Activated CD8-positive, alpha-beta memory T cell treated with anti-CD3 and anti-CD28 coated beads, Interleukin-2, amount 50 U/mL, for 1 hour (primary cell): ENCODE measurements around the gene C7orf57.
"Not testable (repeated sequence)": the region's sequence is repeated elsewhere in the genome, so short reads cannot be mapped to it uniquely, and the experiment has no call there.

ENCODE experiments used
- DNase-seq: peaks from one replicate; pipeline ENCODE4 v3.0.0-alpha.2; 2020; ENCODE audit errors: extremely low read depth

The C7orf57 gene

DNA sequence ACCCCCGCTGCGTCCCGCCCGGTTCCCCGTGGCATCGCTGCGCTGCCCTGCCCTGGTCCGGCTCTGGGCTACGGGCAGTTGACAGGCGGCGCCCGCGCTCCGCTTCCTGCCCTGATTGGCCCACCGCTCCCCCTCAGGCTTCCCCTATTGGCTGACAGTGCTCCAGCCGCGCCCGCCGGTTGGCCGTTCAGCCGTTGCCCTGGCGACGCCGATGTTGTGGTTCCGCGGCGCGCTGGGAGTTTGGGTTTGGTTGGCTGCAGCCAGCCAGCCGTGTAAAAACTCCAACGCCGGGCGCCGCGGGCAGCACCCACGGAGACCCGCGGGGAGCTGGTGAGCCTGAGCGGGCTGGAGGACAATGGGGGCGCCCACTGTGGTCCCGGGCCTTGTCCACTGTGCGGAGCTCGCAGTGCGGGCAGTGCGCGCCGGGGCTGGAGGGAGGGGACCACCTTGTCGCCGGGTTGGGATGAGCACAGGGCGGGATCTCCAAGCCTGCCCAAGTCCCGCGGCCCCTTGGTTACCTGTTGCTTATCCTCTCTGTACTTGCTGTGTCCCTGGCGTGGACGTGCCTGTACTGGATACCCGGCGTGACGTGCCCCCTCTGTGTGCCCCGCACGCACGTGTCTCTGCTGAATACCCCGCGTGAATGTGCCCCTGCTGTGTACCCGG is at the start of gene C7orf57:
TSS of gene C7orf57 (plus strand) at position 243 of the 666 bp plus-strand sequence. CDS start 766 bp downstream, outside the sequence.
- peak; percentile 65 for DNase-seq

DNA sequence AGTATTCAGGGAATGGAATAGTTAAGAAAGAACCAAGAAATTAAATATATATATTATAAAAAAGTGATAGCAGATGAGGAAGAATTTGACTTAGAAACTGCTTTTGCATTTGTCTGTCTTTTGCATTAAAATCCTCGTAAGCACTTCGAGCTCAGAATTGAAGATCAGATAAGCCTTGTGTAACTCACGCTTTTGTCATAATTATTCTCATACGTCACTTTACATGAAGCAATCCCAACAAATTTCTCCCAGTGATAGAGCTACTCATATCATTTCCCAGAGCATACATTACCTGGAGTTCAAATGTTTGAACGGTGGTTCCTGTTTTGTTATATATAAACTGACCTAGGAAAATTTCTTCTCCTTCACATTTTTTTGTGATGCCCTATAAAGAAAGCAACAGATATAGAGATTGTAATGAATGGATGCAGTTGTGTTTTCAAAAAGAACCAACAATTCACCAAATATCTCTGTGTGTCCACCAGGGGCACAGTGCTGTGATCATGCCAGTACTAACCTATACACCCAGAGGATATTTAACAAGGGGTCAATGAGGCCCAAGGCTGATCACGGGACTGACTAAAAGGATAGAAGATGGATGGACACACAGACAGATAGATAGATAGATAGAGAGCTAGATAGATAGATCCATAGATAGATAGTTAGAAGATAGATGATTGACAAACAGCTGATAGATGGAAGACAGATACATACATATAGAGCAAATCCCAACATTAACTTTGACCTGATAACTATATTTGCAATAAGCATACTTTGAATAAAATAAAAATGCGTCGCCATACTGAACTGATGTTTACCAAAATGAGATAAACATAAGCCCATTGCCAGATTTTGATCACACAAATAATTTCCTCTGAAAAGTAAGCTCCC is 46.6 kb upstream of the C7orf57 start:
- DNase-seq, result no peak

DNA sequence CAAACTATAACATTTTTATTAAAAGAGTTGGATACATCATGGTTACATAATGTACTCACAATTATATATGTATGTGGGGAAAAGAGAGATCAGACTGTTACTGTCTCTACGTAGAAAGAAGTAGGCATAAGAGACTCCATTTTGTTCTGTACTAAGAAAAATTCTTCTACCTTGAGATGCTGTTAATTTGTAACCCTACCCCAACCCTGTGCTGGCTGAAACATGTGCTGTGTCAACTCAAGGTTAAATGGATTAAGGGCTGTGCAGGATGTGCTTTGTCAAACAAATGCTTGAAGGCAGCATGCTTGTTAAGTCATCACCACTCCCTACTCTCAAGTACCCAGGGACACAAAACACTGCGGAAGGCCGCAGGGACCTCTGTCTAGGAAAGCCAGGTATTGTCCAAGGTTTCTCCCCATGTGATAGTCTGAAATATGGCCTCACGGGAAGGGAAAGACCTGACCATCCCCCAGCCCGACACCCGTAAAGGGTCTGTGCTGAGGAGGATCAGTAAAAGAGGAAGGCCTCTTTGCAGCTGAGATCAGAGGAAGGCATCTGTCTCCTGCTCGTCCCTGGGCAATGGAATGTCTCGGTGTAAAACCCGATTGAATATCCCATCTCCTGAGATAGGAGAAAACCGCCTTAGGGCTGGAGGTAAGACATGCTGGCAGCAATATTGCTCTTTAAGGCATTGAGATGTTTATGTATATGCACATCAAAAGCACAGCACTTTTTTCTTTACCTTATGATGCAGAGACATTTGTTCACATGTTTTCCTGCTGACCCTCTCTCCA is 45.5 kb upstream of the C7orf57 start:
- DNase-seq, result not testable (repeated sequence)

DNA sequence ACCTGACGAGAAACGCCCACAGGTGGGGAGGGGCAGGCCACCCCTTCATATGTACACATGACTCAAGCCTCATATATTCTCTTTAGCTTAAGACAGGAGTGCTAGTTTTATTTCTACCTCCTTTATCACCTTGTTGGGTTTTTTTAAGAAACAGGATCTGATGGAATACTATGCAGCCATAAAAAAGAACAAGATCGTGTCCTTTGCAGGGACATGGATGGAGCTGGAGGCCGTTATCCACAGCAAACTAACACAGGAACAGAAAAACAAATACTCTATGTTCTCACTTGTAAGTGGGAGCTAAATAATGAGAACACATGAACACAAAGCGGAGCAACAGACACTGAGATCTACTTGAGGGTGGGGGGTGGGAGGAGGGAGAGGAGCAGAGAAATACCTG is 44.8 kb upstream of the C7orf57 start:
- no peak for DNase-seq

DNA sequence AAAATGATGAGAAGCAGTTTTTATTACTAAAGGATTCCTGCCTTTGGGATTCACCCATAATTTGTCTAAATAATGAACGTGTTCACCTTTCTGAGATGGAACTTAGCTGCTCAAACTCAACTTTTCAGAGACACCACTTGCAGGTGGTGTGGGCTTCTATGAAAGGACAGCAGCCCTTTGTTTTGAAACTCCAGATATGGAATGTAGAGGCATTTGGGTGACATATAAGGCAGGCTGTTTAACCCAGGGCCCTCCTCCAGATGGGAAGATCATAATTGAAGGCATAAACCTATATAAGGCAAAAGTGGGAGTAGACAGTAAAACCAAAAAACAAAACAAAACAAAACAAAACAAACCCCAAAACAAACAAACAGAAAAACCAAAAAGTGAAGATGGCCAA is 44.1 kb upstream of the C7orf57 start:
- no peak for DNase-seq

DNA sequence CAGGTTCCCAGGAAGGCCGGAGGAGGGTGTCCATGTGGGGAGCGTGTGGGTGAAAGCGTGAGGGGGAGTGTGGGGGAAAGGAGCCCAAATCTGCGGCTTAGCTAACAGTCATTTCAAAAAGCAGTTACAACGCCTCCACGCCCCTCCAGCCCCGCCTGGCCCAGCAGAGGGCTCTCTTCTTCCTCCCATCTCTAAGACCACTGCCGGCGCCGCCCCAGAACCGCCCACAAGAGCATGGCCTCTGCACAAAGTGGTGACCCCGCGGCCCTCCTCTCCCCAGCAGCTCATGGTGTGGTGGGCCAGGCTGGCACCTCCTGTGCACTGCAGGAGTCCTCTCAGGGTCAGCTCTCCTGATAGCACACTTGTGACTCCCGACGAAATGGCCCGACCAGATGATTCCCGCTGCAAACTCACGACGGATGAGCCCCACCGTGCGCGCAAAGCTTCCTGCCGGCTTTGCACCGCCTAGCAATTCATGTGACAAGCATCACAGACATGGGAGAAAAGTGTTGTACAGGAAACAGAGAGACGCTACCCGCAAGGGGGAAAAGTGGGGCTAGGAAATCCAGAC is 43.5 kb upstream of the C7orf57 start:
- DNase-seq, result peak; percentile 50

DNA sequence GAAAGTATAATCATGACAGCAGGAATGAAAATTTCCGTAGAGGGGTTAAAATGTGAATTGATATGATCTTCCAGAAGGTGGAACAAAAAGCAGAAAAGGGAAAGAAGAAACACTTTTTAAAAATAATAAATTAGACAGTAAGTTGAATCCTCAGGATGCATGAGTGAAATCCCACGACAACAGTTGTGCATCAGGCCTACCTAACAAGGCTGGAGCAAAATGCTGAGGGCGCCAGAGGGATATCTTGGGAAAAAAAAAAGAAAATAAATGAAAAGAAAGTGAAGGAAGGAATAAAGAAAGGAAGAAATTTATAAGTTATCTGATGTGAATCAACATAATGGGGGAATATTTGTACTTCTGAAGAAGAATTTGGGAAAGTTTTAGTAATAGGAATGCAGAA is 42.9 kb upstream of the C7orf57 start:
- DNase-seq, result no peak

DNA sequence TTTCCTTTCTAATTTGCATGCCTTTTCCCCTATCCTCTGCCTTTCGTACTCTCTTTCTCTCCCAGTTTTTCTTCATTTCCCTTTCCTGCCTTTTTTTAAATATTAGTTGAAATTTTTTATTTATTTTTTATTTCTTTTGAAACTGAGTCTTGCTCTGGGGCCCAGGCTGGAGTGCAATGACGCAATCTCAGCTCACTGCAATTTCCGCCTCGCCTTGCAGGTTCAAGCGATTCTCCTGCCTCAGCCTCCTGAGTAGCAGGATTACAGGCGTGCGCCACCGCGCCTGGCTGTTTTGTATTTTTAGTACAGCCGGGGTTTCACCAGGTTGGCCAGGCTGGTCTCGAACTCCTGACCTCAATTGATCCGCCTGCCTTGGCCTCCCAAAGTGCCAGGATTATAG is 35.9 kb upstream of the C7orf57 start:
- no peak for DNase-seq

DNA sequence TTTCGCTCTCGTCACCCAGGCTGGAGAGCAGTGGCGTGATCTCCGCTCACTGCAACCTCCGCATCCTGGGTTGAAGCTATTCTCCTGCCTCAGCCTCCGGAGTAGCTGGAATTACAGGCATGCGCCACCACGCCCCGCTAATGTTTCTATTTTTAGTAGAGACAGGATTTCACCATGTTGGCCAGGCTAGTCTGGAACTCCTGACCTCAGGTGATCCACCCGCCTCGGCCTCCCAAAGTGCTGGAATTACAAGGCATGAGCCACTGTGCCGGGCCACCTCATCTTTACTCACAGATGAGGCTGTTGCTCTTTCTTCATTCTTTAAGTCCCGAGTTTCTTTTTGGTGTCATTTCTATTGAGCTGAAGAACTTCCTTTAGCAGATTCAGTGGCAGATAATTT is 35.2 kb upstream of the C7orf57 start:
- DNase-seq, result not testable (repeated sequence)

DNA sequence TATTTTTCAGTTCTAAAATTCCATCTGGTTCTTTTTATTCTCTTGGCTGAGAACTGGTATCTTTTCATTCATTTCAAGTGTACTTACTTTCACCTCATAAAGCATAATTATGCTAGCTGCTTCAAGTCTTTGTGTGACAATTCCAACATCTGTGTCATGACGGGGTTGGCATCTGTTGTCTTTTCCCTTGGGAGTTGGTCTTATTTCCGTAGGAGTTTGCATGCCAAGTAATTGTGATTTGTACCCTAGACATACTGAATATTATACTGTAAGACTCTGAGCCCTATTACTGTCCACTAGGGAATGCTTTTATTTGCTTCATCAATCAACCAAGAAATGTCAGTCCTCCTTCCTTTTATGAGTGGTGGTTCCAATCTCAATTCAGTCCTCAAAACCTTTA is 31.3 kb upstream of the C7orf57 start:
- no peak for DNase-seq

DNA sequence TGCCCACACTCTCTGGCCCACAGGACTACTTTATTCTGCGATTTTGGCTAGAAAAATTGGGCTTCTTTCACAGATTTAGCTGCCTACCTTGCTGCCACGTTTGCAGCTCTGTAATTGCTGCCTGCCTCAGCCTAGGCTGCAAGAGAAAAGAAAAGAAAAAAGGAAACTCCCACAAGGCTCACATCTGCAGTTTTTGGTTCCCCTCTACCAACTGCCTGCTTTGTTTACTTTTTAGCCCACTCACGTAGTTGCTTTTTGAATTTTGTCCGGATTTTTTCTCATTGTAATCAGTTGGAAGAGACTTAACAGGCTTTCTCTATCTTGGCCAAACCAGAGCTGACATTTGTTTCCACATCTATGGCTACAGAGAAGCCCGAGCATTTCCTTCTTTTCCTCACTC is 30.7 kb upstream of the C7orf57 start:
- no peak for DNase-seq

DNA sequence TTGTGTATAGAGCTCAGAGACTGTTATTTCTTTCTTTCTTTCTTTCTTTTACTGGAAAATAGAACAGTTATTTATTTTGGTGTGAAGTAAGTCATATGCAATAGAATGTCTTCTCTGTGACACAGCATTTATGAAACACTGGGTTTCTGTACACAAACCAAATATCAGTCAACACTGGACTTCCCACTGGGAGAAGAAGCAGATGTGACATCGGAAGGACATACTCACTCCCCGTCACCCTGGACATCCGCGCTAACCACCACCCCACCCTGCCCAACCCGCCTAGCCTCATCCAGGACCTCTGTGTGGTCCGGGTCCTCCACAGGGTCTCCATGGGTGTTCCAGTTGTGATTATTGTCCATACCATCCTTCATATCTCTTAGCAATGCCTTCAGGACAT is 28.5 kb upstream of the C7orf57 start:
- no peak for DNase-seq

DNA sequence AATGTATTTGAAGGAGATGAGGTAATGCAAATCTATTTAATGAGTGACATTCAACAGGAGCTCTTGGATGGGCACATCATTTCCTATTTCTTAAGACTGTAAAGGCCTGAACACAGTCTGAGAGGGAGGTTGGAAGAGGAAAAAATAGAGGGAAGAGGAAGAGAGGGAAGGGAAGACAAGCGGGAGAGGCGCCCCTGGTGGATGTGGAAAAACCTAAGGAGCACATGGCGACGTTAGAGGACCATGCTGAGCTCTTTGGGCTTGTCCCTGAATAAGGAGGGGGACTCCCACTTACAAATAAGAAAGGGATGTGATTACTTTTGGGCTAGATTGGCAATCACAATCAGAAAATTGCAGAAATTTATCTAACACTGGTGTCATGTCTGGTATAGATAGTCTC is 26.1 kb upstream of the C7orf57 start:
- DNase-seq, result no peak

DNA sequence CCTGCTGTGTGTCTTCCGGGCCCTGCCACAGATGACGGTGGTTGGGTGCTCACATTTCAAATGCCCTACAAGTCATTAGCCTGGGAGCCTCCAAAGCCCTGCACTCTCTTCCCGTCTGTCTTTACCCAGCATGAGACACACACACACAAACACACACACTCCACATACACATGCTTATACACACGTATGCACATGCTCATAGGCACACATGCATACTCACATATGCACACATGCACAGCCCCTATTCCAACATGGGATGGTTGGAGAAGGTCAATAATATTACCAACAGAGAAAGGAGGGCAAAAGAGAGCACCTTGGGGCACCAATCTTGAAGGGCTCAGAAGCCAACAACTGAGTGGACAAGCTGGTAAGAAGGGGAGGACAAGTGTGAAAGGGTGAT is 25.4 kb upstream of the C7orf57 start:
- no peak for DNase-seq

DNA sequence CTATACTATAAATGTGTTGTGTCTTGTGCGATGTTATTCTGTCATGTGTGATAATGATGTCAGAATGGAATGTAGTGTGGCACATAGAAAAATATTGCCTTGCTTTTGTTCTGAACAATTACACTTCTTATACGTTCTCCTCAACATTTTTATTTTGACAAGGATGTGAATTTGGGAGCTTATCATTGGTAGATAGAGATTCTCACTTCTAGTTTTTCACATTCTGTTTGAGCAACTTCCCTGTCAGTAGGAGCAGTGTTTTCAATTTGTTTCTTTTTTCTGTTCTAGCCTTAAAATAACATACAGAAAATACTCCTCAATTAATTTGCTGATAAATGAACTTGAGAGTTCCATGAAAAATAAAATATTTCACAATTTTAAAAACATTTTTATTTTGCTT is 24.0 kb upstream of the C7orf57 start:
- no peak for DNase-seq

DNA sequence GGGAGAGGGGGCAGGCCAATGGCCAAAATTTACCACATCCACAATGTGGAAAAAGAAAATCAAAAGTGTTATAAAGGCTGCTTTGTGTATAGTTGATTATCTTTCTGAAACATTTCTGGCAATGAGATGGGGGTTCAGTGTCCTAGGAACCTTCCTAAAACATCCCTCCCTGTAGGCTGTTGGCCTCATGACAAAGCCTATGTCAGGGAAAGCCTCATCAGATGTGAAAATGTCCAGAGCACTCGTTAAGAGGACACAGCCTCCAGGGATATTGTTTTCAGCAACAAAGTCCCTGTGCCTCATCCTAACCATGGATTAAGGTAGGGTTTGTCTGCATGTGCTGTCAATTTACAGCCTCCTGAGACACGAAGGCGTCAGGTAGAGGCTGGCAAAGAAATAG is 23.4 kb upstream of the C7orf57 start:
- DNase-seq, result no peak

DNA sequence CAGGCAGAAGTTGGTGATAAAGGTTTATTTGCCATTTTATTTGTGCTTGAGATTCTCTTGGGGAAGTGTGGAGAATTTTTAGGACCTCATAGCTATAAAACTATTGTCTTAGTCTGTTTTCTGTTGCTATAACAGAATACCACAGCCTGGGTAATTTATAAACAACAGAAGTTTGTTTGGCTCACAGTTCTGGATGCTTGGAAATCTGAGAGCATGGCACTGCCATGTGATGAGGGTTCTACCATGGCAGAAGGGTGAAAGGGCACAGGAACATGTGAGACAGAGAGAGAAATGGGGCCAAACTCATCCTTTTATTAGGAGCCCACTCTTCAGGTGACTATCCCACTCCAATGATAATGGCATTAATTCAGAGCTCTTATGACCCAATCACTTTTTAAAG is 18.7 kb upstream of the C7orf57 start:
- DNase-seq, result no peak

DNA sequence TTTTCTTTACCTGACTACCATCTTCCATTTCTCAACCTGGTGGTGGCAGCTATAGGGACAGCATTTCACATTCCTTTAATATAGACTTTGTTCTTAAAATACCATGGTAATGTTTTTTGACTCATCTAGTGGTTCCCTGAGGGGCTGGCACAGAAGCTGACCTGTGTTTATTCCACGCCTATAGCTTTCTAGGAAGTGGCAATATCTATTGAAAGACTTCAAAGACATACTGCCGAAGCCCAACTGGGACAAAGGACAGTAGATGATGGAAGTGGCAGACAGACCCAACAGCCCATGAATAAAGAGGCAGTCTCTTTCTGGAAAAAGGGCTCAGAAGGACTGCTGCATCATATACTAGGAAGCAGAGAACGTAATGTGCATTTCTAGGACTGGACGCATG is 17.7 kb upstream of the C7orf57 start:
- no peak for DNase-seq

DNA sequence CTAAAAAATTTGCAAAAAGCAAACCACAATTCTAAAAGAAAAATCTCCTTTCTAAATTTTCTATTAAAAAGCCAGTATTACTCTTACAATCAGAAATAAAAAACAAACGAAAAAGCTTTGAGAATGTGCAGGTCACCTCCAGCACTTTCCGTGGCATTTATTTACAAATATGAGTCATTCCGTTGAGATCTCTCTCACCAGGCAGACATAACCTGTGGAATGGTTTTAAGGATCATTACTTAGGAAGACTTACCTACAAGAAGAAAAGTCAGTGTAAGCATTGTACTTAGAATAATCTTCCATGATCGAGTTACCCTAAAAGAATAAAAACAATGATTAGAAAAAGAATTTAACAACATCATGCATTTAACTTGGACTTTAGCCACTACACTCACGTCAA is 9.7 kb upstream of the C7orf57 start:
- no peak for DNase-seq

DNA sequence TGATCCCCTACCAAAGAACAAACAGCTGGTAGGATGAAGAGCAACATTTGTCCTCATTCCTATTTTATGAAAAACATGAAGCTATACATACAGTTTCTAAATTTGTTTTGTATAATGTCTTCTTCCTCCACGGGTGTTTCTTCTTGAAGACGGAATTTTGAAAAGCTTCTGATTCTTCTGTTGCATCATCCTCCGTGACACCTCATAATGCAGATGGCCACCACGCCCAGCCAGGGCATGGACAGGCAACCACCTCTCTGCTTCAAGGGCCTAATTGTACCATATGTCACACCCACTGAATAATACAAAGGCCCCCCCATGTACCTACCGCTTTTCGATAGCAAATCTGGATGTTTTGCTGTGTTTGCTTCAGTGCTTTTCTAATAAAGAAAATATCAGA is 6.4 kb upstream of the C7orf57 start, which contains the start of gene SUN3:
TSS of gene SUN3 (minus strand) at position 170 of the 400 bp plus-strand sequence. CDS start at position 1, 169 bp downstream.
- no peak for DNase-seq

DNA sequence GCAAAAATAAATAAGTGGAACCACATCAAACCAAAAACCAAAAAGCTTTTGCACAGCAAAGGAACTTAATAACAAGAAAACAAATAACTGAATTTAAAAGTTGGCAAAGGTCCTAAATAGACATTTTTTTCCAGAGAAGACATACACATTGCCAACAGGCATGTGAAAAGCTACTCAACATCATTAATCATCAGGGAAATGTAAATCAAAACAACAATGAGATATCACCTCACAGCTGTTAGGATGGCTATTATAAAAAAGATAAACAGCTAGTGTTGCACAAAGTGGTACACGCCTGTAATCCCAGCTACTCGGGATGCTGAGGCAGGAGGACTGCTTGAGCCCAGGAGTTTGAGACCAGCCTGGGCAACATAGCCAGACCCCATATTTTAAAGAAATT is 4.2 kb upstream of the C7orf57 start:
- DNase-seq, result no peak

DNA sequence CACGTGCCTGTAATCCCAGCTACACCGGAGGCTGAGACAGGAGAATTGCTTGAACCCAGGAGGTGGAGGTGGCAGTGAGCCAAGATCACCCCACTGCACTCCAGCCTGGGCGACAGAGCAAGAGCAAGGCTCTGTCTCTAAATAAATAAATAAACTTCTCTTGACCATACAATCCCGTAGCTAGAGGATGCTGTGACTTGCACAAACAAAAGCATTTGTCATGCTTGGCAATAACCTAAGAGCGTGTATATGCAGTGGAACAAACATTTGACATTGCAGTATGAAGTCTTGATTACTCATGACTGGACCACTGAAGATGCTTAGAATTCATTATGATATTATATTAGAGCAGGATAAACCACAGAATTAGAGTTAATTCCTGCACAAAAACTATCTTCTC is 1.4 kb upstream of the C7orf57 start:
- no peak for DNase-seq
